Type B pancreatic cell (in vitro differentiated cells): Measurements from ENCODE around the gene PCGF6. TPM values are rescaled to one million over a fixed set of nuclear protein-coding genes. Genes with fewer than 3 reads are reported as not detected.

Source experiments
- DNase-seq: peaks from one replicate; pipeline ENCODE4 v3.0.0; 2021; ENCODE audit warnings: mixed read lengths; ENCODE audit not compliant: unreplicated experiment; ENCODE audit errors: extremely low spot score
- H3K27ac Mint-ChIP-seq: 2 replicates; pipeline ENCODE4 v1.8.0; 2021; ENCODE audit warnings: mild to moderate bottlenecking, mixed read lengths
- H3K27me3 Mint-ChIP-seq: 2 replicates; pipeline ENCODE4 v1.8.0; 2021; ENCODE audit warnings: mixed read lengths
- H3K36me3 Mint-ChIP-seq: 2 replicates; pipeline ENCODE4 v1.8.0; 2021; ENCODE audit warnings: mixed read lengths
- H3K4me1 Mint-ChIP-seq: one replicate; pipeline ENCODE4 v1.8.0; 2021; ENCODE audit warnings: mixed read lengths; ENCODE audit not compliant: unreplicated experiment
- H3K4me3 Mint-ChIP-seq: 2 replicates; pipeline ENCODE4 v1.8.0; 2021; ENCODE audit warnings: mild to moderate bottlenecking, mixed read lengths
- H3K9me3 Mint-ChIP-seq: 2 replicates; pipeline ENCODE4 v1.8.0; 2021; ENCODE audit warnings: mixed read lengths
- CTCF ChIP-seq: fragments of 200-600 bp; sonication (generic); conservative IDR thresholded peaks from 2 replicates; pipeline ENCODE4 v1.5.0; 2021; ENCODE audit warnings: antibody characterized with exemption, mild to moderate bottlenecking
- total RNA-seq: library from RNA; stranded (reverse); gene quantifications from 2 replicates; pipeline ENCODE4 v1.2.1, GENCODE V29; 2021; ENCODE audit warnings: low replicate concordance

Gene PCGF6
- total RNA-seq, 1 donor from 2014 or later: 14.5 TPM

GRCh38 chr10:103307594-103307993 is 43.3 kb downstream of the PCGF6 start:
- no peak for TF ChIP-seq CTCF
- H3K36me3 Mint-ChIP-seq: peaks cover 26% of the 10 kb centered on the region
- H3K27me3 Mint-ChIP-seq: no peaks in the 10 kb centered on the region
- DNase-seq: no peak
- no peak overlapping the region for H3K27ac Mint-ChIP-seq
- no peaks in the 10 kb centered on the region for H3K4me1 Mint-ChIP-seq
- no peaks in the 10 kb centered on the region for H3K9me3 Mint-ChIP-seq
- H3K4me3 Mint-ChIP-seq: no peak overlapping the region

DNA sequence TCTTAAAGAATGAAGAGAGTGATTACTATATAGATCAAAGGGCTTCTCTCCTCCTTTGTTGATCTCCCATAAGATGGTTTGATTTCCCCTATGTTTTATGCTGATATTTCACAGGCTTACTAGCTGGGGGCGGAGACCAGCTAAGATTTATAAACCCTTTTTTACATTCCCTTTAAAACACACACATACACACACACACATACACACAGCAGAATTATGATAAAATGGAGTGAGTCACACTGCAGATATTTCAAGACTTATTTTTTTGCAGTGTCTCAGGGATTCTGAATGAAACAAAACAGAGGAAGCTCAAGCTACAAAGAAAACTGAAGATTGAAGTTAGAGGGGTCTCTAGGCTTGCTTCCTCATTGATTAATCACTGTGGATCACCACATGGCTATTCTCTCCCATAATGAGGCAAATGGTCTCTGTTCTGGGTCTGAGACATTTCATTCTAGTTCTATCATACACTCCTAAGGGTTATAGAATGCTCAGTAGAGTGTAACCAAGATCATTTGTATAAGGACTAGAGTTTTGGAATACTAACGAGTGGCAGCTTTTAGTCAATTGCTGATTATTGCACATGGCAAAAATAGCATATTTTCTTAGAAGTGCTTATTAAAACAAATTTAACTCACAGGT is 55.4 kb downstream of the PCGF6 start:
- Mint-ChIP-seq H3K4me3 (no peak overlapping the region), H3K9me3 (no peaks in the 10 kb centered on the region), H3K27ac (no peak overlapping the region), H3K36me3 (no peaks in the 10 kb centered on the region), H3K4me1 (no peaks in the 10 kb centered on the region), H3K27me3 (peaks cover 5% of the 10 kb centered on the region)
- DNase-seq: no peak
- no peak for TF ChIP-seq CTCF

DNA sequence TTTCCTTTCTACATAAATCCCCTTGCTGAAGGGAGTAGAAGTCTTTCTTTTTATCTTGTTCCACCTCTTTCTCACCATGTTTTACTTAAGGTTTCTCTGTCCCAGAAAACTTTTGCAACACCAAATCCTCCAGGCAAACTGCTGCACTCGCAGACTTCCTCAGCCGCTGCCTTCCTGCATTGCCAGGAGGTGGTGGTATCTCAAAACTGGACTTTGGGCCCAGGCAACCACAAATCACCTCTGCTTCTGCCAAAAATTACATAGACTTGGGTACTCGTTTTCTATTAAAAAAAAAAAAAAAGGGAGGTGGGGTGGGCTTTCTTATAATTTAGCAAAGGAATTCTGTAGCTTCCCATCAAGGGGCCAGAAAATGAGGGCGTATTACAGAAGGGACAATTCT is 59.4 kb downstream of the PCGF6 start:
- peaks cover 17% of the 10 kb centered on the region for H3K27me3 Mint-ChIP-seq
- no peaks in the 10 kb centered on the region for H3K36me3 Mint-ChIP-seq
- DNase-seq: no peak
- no peak for TF ChIP-seq CTCF
- no peaks in the 10 kb centered on the region for H3K9me3 Mint-ChIP-seq
- no peak overlapping the region for H3K27ac Mint-ChIP-seq
- no peaks in the 10 kb centered on the region for H3K4me1 Mint-ChIP-seq
- H3K4me3 Mint-ChIP-seq: no peak overlapping the region

- no peak for TF ChIP-seq CTCF
- Mint-ChIP-seq H3K27ac (no peak overlapping the region), H3K27me3 (peaks cover 12% of the 10 kb centered on the region), H3K9me3 (no peaks in the 10 kb centered on the region), H3K4me3 (no peak overlapping the region), H3K4me1 (no peaks in the 10 kb centered on the region), H3K36me3 (no peaks in the 10 kb centered on the region)
- DNase-seq: no peak
Observed at GRCh38 chr10:103287992-103288391, 62.9 kb downstream of the PCGF6 start.

- DNase-seq: no peak
- H3K27me3 Mint-ChIP-seq: peaks cover 38% of the 10 kb centered on the region
- no peak for TF ChIP-seq CTCF
- H3K27ac Mint-ChIP-seq: no peak overlapping the region
- H3K36me3 Mint-ChIP-seq: no peaks in the 10 kb centered on the region
- H3K4me3 Mint-ChIP-seq: no peak overlapping the region
- no peaks in the 10 kb centered on the region for H3K9me3 Mint-ChIP-seq
- H3K4me1 Mint-ChIP-seq: peaks cover 5% of the 10 kb centered on the region
Observed at GRCh38 chr10:103284170-103284569, 66.8 kb downstream of the PCGF6 start.

DNA sequence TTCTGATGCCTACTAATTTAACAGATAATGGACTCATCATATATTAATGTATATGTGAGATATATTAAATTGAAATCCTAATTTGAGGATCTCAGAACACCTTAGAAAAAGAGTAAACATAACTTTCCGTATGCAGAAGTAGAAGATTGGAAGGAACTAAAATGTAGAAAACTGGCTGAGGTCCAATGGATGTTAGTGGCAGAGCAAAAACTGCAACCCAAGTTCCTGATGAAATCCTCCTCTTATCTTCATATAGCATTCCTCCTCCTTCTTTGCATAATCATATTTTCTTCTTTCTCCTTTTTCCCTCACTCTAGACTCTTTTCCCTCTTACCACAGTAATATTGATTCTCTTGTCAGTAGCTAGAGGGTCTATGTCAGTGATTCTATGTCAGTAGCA is 68.0 kb downstream of the PCGF6 start:
- H3K4me3 Mint-ChIP-seq: no peak overlapping the region
- DNase-seq: no peak
- peaks cover 4% of the 10 kb centered on the region for H3K36me3 Mint-ChIP-seq
- no peak for TF ChIP-seq CTCF
- H3K27ac Mint-ChIP-seq: no peak overlapping the region
- peaks cover 40% of the 10 kb centered on the region for H3K27me3 Mint-ChIP-seq
- H3K9me3 Mint-ChIP-seq: peaks cover 5% of the 10 kb centered on the region
- peaks cover 11% of the 10 kb centered on the region for H3K4me1 Mint-ChIP-seq
